IMR-90 (cell line): Measurements from ENCODE around the gene SLC6A12.

Experiments
- BHLHE40 ChIP-seq: fragments of 150-350 bp; IDR thresholded peaks from 2 replicates; pipeline ENCODE4 v1.6.1; 2016; ENCODE audit warnings: mild to moderate bottlenecking, low read depth, low read length
- CTCF ChIP-seq: conservative IDR thresholded peaks from 2 replicates; pipeline ENCODE4 v1.5.1; 2012; ENCODE audit warnings: mild to moderate bottlenecking, low read depth, low read length, improper control_type of control experiment
- POLR2A ChIP-seq: IDR thresholded peaks from 2 replicates; pipeline ENCODE4 v1.6.1; 2012; ENCODE audit warnings: mild to moderate bottlenecking, low read depth, low read length
- RCOR1 ChIP-seq: IDR thresholded peaks from 2 replicates; pipeline ENCODE4 v1.6.1; 2012; ENCODE audit warnings: mild to moderate bottlenecking, low read length, improper control_type of control experiment; ENCODE audit not compliant: insufficient replicate concordance

GRCh38 chr12:185576-185955, 28.4 kb downstream of the SLC6A12 start:
- TF ChIP-seq RCOR1: no peak
- TF ChIP-seq CTCF: no peak
- TF ChIP-seq BHLHE40: no peak
- no peak for TF ChIP-seq POLR2A
